Measurements from ENCODE around the gene SCFD2. TPM values are rescaled to one million over a fixed set of nuclear protein-coding genes. Genes with fewer than 3 reads are reported as not detected.
A peak's percentile ranks its signal among the peaks of the same experiment; 100 is the strongest.

Gene SCFD2
- total RNA-seq, 1 donor from 2014 or later: 7.5 TPM

DNA sequence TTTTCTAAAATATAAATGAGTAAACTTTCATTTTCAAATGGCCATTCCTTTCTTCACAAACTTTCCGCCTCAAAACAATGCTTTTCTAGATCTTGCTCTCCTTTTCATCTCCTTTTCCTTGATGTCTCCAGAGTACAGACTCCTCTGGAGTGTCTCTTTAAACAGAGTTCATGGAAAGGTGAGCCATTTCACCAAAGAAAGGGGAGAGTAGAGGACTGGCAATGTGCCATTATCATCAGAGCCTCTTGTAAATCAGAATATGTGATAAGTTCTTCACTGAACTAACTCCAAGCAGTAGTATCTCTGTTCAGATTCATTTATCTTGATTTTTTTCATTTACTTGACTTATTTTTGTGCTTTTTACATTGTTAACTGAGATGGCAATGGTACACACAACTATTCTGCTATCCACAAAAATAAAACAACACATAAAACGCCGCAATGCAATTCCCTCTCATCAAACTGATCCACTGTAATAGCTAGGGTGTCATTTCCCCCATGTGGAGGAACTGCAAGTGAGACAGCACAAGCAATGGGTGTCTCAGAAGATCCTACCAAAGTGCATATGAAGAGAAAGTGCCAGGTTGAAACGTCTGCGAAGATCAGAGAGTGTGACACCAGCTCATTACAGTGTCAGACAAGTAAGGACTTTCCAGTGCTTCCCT, 378.3 kb downstream of the SCFD2 start:
- intact Hi-C loops (cut with micrococcal nuclease): loop anchor here (10.0 kb wide), 2 partner anchors 73 to 273 kb away; no protein-coding TSS in a partner anchor
- DNase-seq (no peak), ATAC-seq (no peak)

DNA sequence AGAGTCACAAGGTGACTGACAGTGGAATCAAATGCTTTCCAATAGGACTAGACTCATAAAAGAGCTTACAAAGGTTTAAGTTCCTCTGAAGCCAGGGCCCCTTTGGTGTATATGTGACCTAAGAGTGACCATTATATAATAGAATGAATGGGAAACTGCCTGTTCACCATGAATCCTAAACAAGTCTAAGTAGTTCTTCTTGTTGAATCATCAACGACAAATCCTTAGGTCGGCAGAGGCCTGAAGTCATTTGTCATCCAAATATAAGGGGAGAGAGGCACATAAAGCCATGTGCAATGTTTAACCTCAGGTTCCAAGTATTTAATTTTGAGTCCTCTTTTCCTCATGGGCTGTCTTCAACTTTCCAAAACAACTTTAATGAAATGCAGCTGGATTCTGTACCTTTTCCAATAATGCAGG, 381.4 kb downstream of the SCFD2 start:
- peak; percentile 36 for ATAC-seq
- intact Hi-C loops (cut with micrococcal nuclease): loop anchor here (5.0 to 10.0 kb wide), 5 partner anchors 70 to 752 kb away; no protein-coding TSS in a partner anchor

DNA sequence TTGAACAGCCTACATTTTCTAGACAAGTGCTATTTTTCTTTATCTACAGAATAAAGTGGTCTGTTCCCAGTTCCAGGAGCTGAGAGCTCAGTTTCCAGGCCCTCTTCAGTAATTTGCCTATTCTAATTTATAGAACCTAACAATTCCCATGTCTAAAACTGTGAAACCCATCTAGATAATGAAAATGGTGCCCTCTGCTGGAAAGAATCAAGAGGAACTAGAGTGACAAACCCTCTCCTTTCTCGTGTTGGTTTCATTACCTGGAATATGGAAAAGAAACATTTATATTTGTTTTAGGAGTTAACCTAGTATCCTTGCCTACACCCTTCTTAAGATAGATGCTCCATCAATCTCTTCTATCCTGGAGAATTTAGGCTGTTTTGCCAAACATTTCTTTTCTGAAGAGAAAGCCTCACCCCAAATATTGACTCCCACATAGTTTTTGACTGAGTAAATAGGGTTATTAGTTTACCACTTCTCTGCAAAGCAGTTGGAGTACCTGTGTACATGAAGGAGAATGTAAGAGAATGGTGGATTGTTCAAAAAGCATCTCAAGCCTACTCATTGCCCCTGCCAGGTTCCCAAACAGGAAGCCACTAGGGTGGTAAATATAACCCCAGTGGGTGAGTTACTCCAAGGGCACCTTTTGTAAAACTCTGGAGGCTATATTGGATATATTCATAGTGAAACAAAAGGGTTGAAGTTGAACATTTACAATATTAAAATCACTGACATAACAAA, 382.1 kb downstream of the SCFD2 start:
- ATAC-seq (peak; percentile 78), DNase-seq (no peak)
- intact Hi-C loops (cut with micrococcal nuclease): loop anchor here (5.0 to 10.0 kb wide), 5 partner anchors 69 to 751 kb away; no protein-coding TSS in a partner anchor

More for the DNA sequence above, 381.4 kb downstream of the SCFD2 start:
- DNase-seq: no peak

DNA sequence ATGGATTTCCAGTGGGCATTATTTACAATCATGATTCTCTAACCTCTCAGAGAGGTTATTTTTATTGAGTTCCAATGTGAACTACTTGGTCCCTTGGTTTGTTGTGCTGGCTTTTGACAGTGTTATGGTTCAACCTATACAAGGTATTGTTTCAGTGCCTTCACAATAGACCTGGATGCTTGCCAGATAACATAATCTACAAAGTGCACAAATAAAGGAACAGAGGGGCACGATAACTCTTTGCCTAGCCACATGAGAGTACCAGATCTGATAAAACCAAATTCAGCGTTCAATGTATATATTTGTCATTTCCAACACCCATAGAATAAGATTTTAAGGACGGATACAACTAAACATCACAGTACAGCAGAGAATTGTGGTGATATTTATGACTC, 382.9 kb downstream of the SCFD2 start:
- intact Hi-C loops (cut with micrococcal nuclease): loop anchor here (5.0 to 10.0 kb wide), 5 partner anchors 68 to 751 kb away; no protein-coding TSS in a partner anchor
- DNase-seq: no peak
- ATAC-seq: peak; percentile 15

DNA sequence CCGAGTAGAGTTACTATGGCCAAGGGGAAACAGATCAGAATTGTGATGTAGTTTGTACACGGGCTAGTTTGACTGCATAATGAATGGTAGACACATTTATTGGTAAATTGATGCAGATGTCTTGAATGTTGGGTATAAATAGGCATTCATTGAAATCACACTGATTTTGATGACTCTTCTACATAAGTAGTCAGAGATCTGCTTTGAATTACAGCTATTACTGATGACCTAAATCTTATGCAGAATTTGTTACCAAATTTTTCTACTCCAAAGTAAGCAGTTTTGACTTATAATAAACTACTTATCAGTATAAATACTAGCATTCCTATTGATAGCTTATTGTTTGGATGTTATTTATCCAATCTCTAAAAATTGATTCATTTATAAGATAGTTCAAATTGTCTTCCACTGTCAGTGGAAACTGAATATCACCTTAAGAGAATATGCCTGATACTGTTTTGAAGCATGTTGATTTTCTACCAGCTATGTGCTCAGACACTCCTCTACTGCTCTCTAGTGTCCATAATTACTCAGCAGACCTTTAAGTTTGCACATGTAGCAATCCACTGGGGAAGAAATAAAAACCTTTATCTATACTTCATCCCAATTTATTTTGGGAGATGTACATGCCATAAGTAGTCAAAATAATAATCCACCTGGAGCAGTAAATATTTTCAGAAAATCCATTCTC, 383.5 kb downstream of the SCFD2 start:
- no peak for DNase-seq
- intact Hi-C loops (cut with micrococcal nuclease): loop anchor here (5.0 to 10.0 kb wide), 5 partner anchors 68 to 750 kb away; no protein-coding TSS in a partner anchor
- ATAC-seq: peak; percentile 91

DNA sequence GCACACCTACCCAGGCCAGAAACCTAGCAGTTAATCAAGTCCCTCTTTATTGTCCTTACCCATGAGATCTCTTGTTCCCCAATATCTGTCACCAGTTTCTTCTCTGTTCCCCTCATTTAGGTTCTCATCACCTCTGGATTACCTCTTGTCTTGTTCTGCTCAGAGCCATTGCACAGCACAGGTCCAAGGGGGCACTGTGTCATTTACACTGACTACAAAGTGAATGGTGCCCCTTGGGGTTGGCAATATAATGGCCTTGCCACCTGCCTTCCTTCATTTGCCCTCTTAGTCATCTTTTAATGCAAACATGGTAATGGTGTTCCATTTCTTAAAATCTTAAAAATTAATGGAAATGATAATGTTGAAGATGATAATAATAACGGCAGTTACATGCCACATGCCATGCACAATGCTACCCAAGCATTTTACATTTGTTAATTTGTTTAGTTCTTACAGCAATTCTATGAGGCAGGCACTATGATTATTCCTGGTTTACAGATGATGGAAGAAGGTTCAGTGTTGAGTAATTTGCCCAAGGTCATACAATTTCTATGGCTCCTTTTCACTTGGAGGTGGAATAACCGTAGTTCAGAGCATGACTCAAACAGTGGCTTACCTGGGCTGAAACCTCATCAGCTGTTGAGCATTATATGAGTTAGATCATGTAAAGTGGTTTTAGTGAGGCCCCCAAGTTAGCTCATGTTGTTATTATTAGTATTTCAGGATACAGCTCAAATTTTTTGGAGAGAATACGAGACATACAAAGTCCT, 385.9 kb downstream of the SCFD2 start:
- DNase-seq (no peak), ATAC-seq (no peak)
- intact Hi-C loops (cut with micrococcal nuclease): loop anchor here (5.0 to 10.0 kb wide), 5 partner anchors 65 to 748 kb away; no protein-coding TSS in a partner anchor

DNA sequence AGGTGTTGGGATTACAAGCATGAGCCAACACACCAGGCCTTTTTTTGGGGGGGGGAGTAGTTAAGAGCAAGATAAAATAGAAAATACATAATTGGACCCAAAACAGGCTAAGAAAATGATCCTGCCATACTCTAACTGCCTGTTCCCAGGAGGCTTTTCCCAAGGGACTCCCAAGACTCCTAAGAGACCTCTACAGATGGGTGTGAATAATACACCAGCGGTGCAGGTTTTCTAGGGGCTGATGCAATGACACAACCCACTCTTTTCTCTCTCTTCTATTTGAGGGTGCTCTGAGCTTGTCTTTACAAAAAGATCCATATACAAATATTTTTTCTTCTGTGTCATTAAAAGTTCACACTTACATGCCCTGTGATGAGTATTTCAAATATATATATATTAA, 386.8 kb downstream of the SCFD2 start:
- DNase-seq (no peak), ATAC-seq (no peak)
- intact Hi-C loops (cut with micrococcal nuclease): no loop called here

DNA sequence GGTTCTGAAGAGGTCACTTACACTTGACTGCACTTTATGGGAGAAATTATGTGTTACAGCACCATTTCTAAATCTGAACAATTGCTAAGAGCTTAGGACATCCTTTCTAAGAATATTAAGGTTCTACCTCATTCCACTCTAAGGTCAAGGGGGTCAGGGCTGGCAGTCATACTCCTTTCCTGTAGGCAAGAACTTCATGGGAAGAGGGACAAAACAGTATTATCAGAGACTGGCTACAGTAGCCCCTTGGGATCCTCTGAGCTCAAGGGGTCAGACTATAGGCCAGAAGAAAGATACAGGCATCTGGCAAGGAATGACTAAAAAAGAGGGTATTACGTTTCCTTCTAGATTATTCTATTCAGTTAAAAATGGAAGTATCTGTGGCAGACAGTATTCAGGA, 388.6 kb downstream of the SCFD2 start:
- intact Hi-C loops (cut with micrococcal nuclease): no loop called here
- no peak for ATAC-seq

DNA sequence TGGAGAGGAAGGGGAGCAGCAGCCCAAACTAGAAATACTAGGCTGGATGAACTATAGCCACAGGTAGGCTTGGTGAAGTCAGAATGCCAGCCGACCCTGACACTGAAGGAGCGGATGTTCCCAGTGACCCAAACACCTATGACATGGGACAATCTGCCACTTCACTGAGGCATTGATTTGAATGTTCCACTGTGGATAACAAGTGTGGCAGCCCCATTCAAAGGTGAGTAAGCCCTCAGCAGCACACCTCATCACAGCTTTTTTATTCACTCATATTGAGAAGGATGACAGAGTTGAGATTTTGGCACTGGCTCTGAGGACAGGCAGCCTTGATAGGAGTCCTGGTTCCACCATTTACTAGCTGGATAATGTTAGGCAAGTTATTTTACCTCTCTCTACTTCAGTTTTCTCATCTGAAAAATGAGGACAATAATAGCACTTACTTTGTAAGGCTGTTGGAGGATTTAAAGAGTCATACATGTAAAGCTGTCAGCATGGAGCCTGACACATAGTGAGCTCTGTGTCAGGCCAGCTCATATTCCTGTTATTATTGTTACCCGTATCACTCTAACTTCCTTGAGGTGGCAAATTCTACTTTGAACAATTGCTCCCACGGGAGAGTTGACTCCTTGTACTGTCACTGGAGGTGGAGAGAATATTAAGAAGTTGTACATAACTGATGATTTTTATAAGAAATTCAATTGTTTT, 389.2 kb downstream of the SCFD2 start:
- no peak for ATAC-seq
- intact Hi-C loops (cut with micrococcal nuclease): no loop called here

More for the DNA sequence above, 388.6 kb downstream of the SCFD2 start:
- no peak for DNase-seq

DNA sequence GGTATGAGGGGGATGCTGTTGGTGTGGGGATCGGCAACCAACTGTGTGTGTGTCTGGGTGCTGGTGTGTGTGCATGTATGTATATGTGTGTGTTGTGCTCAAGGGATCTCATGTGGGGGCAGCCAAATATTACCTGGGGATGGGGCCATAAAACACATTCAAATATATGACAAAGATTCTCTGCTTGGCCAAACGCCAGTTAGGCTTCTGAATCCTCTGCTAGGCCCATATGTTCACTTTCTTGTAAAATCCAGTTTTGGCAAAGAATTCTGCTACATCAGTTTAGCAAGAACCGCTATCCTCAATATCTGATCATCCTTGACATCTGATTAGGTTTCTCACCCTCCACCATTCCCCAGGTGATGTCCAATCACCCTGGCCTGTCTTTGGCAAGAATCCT, 397.2 kb downstream of the SCFD2 start:
- ATAC-seq (no peak), DNase-seq (no peak)
- intact Hi-C loops (cut with micrococcal nuclease): no loop called here

More for the DNA sequence above, 389.2 kb downstream of the SCFD2 start:
- DNase-seq: no peak

DNA sequence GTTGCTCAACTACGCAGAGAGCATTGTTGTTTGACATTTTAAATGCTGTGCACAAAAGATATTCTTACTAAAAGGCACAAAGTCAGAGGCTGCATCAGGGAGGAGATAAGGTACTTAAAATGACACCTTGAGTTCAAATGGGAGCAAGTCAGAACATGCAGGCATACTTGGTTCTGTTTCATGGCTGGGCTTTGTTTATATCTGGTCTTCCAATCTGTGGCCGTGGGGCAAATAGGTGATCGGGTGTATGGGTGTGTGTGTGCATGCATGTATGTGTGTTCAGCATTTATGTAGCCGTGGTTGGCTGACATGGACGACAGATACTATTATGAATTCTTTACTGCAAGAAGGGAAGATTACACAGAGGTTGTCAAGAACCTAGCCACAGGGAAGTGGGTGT, 397.6 kb downstream of the SCFD2 start:
- no peak for DNase-seq
- ATAC-seq: no peak
- intact Hi-C loops (cut with micrococcal nuclease): no loop called here

DNA sequence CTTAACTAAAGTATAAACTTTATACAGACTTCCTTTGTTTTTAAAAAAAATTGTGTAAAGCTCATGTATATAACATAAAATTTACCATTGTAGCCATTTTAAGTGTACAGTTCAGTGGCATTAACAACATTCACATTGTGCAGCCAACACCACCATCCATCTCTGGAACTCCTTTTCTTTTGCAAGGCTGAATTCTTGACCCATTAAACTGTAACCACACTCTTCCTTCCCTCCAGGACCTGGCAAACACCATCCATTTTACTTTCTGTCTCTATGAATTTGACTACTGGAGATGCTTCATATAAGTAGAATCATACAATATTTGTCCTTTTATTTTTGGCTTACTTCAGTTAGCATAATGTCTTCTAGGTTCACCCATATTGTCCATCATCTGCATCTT, 399.1 kb downstream of the SCFD2 start:
- intact Hi-C loops (cut with micrococcal nuclease): no loop called here
- ATAC-seq (no peak), DNase-seq (no peak)

DNA sequence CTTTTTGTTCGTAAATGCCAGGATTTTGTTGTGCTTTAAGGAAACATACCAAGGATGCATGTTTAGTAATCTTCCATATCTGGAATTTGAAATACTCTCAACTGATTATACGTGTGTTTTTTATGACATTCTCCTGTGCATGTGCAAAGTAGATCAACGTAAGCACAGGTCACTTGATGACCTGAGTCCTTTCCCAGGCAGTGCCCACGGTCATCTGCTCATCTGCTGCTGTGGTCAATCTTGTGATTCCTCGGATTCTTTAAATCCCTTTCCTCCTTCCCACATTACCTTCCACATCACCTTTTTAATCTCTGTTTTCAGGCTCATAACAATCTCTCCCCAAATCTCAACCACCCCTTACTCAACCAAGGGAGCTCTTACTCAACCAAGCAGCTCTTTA, 399.7 kb downstream of the SCFD2 start:
- ATAC-seq: no peak
- intact Hi-C loops (cut with micrococcal nuclease): no loop called here
- no peak for DNase-seq

DNA sequence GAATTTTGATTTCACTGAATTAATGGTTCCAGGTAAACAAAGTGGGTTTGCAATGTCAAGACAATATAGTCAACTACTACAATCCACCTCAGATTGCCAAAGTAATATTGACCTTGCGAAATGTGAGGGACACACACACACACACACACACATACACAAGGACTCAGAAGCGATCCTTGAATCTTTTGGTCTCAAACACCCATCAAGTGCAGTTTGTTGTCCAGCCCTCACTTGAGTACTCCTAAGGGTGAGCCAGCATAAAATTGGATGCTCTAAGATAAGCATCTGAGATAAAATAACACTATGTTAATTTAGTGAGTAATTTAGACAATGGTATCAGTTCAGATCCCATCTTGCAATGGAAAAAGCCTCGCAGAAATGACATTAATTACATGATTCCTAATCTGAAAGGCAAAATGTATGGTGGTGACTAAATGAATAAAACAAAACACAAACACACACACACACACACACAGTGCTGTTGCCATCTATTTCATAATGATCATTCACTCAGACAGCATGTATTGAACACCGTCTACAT, 401.2 kb downstream of the SCFD2 start:
- ATAC-seq: no peak
- intact Hi-C loops (cut with micrococcal nuclease): no loop called here

DNA sequence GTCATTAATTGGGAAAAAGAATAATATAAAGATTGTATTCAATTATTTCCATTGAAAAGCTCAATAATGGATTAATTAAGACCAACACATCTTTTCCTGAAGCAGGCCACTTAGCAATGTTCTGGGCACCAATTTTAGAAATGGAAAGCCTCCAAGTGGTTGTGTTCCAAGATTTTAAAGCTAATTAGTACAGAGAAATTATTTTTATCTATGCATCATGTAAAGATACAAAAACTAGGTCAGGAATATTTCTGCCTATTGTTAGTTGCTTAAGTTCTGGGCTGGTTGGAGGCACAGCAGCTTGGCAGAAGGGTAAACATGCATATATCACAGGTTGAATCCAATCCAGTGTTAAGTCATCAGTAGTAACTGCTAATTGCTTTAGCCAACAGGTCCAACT, 401.9 kb downstream of the SCFD2 start:
- peak; percentile 31 for ATAC-seq
- intact Hi-C loops (cut with micrococcal nuclease): no loop called here
- DNase-seq: no peak

More for the DNA sequence above, 401.2 kb downstream of the SCFD2 start:
- no peak for DNase-seq

DNA sequence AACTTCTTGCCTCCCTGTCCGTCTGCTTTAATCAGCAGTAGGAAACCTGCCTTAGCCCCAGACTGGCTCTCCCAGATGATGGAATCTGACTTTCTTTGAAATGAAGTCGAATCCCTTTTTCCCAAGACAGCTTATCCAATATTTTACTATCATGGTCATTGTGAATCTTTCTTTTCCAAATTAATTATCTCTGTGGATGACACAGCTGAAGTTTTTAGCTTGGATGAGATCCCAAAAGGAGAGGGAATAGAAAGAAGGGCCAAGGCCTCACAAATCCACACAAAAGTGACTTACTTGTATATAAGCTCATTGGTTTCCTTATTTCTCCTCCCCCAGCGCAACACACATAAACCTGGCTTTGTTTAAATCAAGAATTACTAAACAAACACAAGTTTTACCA, 403.1 kb downstream of the SCFD2 start:
- intact Hi-C loops (cut with micrococcal nuclease): no loop called here
- no peak for DNase-seq

DNA sequence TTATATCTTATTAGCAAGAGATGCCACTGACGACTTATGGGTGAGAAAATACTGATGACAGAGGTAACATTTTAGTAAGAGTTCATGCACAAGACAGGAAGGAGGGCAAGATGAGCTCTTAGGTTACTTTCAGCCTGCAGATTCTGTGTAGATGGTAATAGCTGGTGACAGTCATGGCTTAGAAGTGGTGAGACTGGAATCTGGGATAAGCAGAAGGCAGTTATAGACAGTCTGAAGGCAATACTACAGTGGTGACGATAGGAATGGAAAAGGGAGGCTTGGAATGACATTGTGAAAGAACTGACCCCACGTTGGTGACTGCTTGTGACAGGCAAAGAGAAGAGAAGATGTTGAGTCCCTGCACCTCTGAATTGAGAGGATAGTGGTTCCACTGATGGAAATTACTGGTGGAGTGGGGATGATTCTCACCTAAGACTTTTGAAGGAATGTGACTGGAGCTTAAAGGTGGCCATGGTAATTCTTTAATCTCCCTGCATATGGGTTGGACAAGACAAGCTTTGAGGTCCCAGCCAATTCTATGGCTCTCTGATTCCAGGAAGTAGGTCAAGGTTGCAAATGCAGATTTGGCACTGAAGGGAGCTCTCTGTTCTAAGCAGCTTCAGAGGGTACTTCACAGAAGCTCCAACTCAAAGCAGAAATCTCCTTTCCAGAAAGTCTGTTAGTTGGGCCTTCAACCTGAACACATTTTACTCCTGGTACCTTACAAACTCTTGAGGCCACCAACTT, 404.0 kb downstream of the SCFD2 start:
- DNase-seq (no peak), ATAC-seq (no peak)
- intact Hi-C loops (cut with micrococcal nuclease): no loop called here

More for the DNA sequence above, 403.1 kb downstream of the SCFD2 start:
- ATAC-seq: no peak
